ENCODE measurements around the gene KRT75. TPM values are rescaled to one million over a fixed set of nuclear protein-coding genes. Genes with fewer than 3 reads are reported as not detected.

Gene KRT75
- total and polyA plus RNA-seq, 7 experiments from 2014 or later = not detected

- Mint-ChIP-seq H3K4me3 (no peak overlapping the region), H3K27me3 (peaks cover 5 to 38% (median 14%) of the 10 kb centered on the region in 5 donors), H3K36me3 (no peaks in the 10 kb centered on the region), H3K4me1 (peaks cover 0 to 10% (median 0%) of the 10 kb centered on the region in 7 donors), H3K9me3 (no peaks in the 10 kb centered on the region), H3K27ac (no peak overlapping the region)
- no peaks in the 10 kb centered on the region for H3K9me3 ChIP-seq (ENCODE audit: control insufficient read depth in 2 of 3, low read length in 3 of 3)
- DNase-seq (no peak), ATAC-seq (peak; percentile 60)
- no peak overlapping the region for H3K27ac ChIP-seq (ENCODE audit: low read depth, low read length)
- no peak overlapping the region for H3K4me3 ChIP-seq (ENCODE audit: low read length)
- intact Hi-C loops (cut with micrococcal nuclease) = no loop called here
- POLR2A ChIA-PET = no interaction called here
- H3K27me3 ChIP-seq (ENCODE audit: control insufficient read depth in 2 of 2, insufficient read depth in 2 of 2, low read length in 2 of 2) = no peaks in the 10 kb centered on the region
- no peaks in the 10 kb centered on the region for H3K36me3 ChIP-seq (ENCODE audit: control insufficient read depth in 2 of 3, insufficient read depth in 3 of 3, low read length in 3 of 3)
- H3K4me1 ChIP-seq (ENCODE audit: control insufficient read depth in 2 of 2, insufficient read depth in 2 of 2, low read length in 2 of 2) = no peaks in the 10 kb centered on the region
- CTCF ChIA-PET = no interaction called here
These were observed 12.3 kb upstream of the KRT75 start for GRCh38 chr12:52446367-52447045.

- ATAC-seq = no peak
- POLR2A ChIA-PET = no interaction called here
- no peaks in the 10 kb centered on the region for H3K9me3 ChIP-seq (ENCODE audit: control insufficient read depth in 2 of 3, low read length in 3 of 3)
- CTCF ChIA-PET = no interaction called here
- no peak for DNase-seq
- H3K27me3 Mint-ChIP-seq = peaks cover 5 to 42% (median 20%) of the 10 kb centered on the region in 5 donors
- peaks cover 0 to 10% (median 0%) of the 10 kb centered on the region in 7 donors for H3K4me1 Mint-ChIP-seq
- no peak overlapping the region for H3K4me3 ChIP-seq (ENCODE audit: low read length)
- no peaks in the 10 kb centered on the region for H3K27me3 ChIP-seq (ENCODE audit: control insufficient read depth in 2 of 2, insufficient read depth in 2 of 2, low read length in 2 of 2)
- H3K4me3 Mint-ChIP-seq = no peak overlapping the region
- no peaks in the 10 kb centered on the region for H3K9me3 Mint-ChIP-seq
- no peaks in the 10 kb centered on the region for H3K36me3 ChIP-seq (ENCODE audit: control insufficient read depth in 2 of 3, insufficient read depth in 3 of 3, low read length in 3 of 3)
- no peaks in the 10 kb centered on the region for H3K36me3 Mint-ChIP-seq
- H3K27ac ChIP-seq (ENCODE audit: low read depth, low read length) = no peak overlapping the region
- no peak overlapping the region for H3K27ac Mint-ChIP-seq
- no peaks in the 10 kb centered on the region for H3K4me1 ChIP-seq (ENCODE audit: control insufficient read depth in 2 of 2, insufficient read depth in 2 of 2, low read length in 2 of 2)
- intact Hi-C loops (cut with micrococcal nuclease) = no loop called here
These were observed 11.7 kb upstream of the KRT75 start for GRCh38 chr12:52445876-52446275.

GRCh38 chr12:52444647-52445595 lies 10.8 kb upstream of the KRT75 start:
- H3K27ac Mint-ChIP-seq = no peak overlapping the region
- Histone ChIP-seq H3K27ac (ENCODE audit: low read depth, low read length) (no peak overlapping the region), H3K4me1 (ENCODE audit: control insufficient read depth in 2 of 2, insufficient read depth in 2 of 2, low read length in 2 of 2) (no peaks in the 10 kb centered on the region), H3K9me3 (ENCODE audit: control insufficient read depth in 2 of 3, low read length in 3 of 3) (no peaks in the 10 kb centered on the region), H3K27me3 (ENCODE audit: control insufficient read depth in 2 of 2, insufficient read depth in 2 of 2, low read length in 2 of 2) (no peaks in the 10 kb centered on the region), H3K36me3 (ENCODE audit: control insufficient read depth in 2 of 3, insufficient read depth in 3 of 3, low read length in 3 of 3) (no peaks in the 10 kb centered on the region), H3K4me3 (ENCODE audit: low read length) (no peak overlapping the region)
- CTCF ChIA-PET = interaction anchor here (1.0 kb wide), 1 partner anchor 9 kb away, joined by 4 read pairs; no protein-coding TSS in a partner anchor
- peaks cover 0 to 10% (median 0%) of the 10 kb centered on the region in 7 donors for H3K4me1 Mint-ChIP-seq
- peaks cover 5 to 40% (median 21%) of the 10 kb centered on the region in 5 donors for H3K27me3 Mint-ChIP-seq
- ATAC-seq (no peak), DNase-seq (no peak)
- H3K9me3 Mint-ChIP-seq = no peaks in the 10 kb centered on the region
- no peaks in the 10 kb centered on the region for H3K36me3 Mint-ChIP-seq
- H3K4me3 Mint-ChIP-seq = no peak overlapping the region
- intact Hi-C loops (cut with micrococcal nuclease) = no loop called here
- POLR2A ChIA-PET = no interaction called here

- intact Hi-C loops (cut with micrococcal nuclease) = no loop called here
- no peak overlapping the region for H3K27ac ChIP-seq (ENCODE audit: low read depth, low read length)
- H3K4me3 ChIP-seq (ENCODE audit: low read length) = no peak overlapping the region
- no peak overlapping the region for H3K27ac Mint-ChIP-seq
- no peaks in the 10 kb centered on the region for H3K9me3 Mint-ChIP-seq
- ChIA-PET CTCF (no interaction called here), POLR2A (no interaction called here)
- no peaks in the 10 kb centered on the region for H3K27me3 ChIP-seq (ENCODE audit: control insufficient read depth in 2 of 2, insufficient read depth in 2 of 2, low read length in 2 of 2)
- H3K4me1 Mint-ChIP-seq = peaks cover 0 to 10% (median 0%) of the 10 kb centered on the region in 7 donors
- no peaks in the 10 kb centered on the region for H3K9me3 ChIP-seq (ENCODE audit: control insufficient read depth in 2 of 3, low read length in 3 of 3)
- ATAC-seq = no peak
- H3K4me1 ChIP-seq (ENCODE audit: control insufficient read depth in 2 of 2, insufficient read depth in 2 of 2, low read length in 2 of 2) = no peaks in the 10 kb centered on the region
- no peaks in the 10 kb centered on the region for H3K36me3 ChIP-seq (ENCODE audit: control insufficient read depth in 2 of 3, insufficient read depth in 3 of 3, low read length in 3 of 3)
- H3K27me3 Mint-ChIP-seq = peaks cover 5 to 40% (median 21%) of the 10 kb centered on the region in 5 donors
- no peak overlapping the region for H3K4me3 Mint-ChIP-seq
- H3K36me3 Mint-ChIP-seq = no peaks in the 10 kb centered on the region
- DNase-seq = no peak
These were observed 9.8 kb upstream of the KRT75 start for GRCh38 chr12:52443966-52444365.

- Histone ChIP-seq H3K27ac (ENCODE audit: low read depth, low read length) (no peak overlapping the region), H3K4me3 (ENCODE audit: low read length) (no peak overlapping the region), H3K4me1 (ENCODE audit: control insufficient read depth in 2 of 2, insufficient read depth in 2 of 2, low read length in 2 of 2) (no peaks in the 10 kb centered on the region), H3K27me3 (ENCODE audit: control insufficient read depth in 2 of 2, insufficient read depth in 2 of 2, low read length in 2 of 2) (no peaks in the 10 kb centered on the region), H3K36me3 (ENCODE audit: control insufficient read depth in 2 of 3, insufficient read depth in 3 of 3, low read length in 3 of 3) (no peaks in the 10 kb centered on the region), H3K9me3 (ENCODE audit: control insufficient read depth in 2 of 3, low read length in 3 of 3) (no peaks in the 10 kb centered on the region)
- ChIA-PET POLR2A (no interaction called here), CTCF (no interaction called here)
- Mint-ChIP-seq H3K27ac (no peak overlapping the region), H3K36me3 (no peaks in the 10 kb centered on the region), H3K4me1 (peaks cover 0 to 4% (median 0%) of the 10 kb centered on the region in 7 donors), H3K4me3 (no peak overlapping the region), H3K9me3 (no peaks in the 10 kb centered on the region), H3K27me3 (peaks cover 5 to 38% (median 21%) of the 10 kb centered on the region in 5 donors)
- no peak for ATAC-seq
- intact Hi-C loops (cut with micrococcal nuclease) = no loop called here
- DNase-seq = no peak
These were observed 8.5 kb upstream of the KRT75 start for GRCh38 chr12:52442600-52443061.

GRCh38 chr12:52441320-52441911 lies 7.2 kb upstream of the KRT75 start:
- Mint-ChIP-seq H3K4me1 (peaks cover 0 to 2% (median 0%) of the 10 kb centered on the region in 7 donors), H3K4me3 (no peak overlapping the region), H3K27ac (no peak overlapping the region), H3K9me3 (no peaks in the 10 kb centered on the region), H3K36me3 (no peaks in the 10 kb centered on the region), H3K27me3 (peaks cover 13 to 43% (median 30%) of the 10 kb centered on the region in 5 donors)
- ATAC-seq (no peak), DNase-seq (no peak)
- H3K27me3 ChIP-seq (ENCODE audit: control insufficient read depth in 2 of 2, insufficient read depth in 2 of 2, low read length in 2 of 2) = no peaks in the 10 kb centered on the region
- no peak overlapping the region for H3K4me3 ChIP-seq (ENCODE audit: low read length)
- H3K9me3 ChIP-seq (ENCODE audit: control insufficient read depth in 2 of 3, low read length in 3 of 3) = no peaks in the 10 kb centered on the region
- no peaks in the 10 kb centered on the region for H3K36me3 ChIP-seq (ENCODE audit: control insufficient read depth in 2 of 3, insufficient read depth in 3 of 3, low read length in 3 of 3)
- intact Hi-C loops (cut with micrococcal nuclease) = no loop called here
- ChIA-PET POLR2A (no interaction called here), CTCF (no interaction called here)
- no peak overlapping the region for H3K27ac ChIP-seq (ENCODE audit: low read depth, low read length)
- H3K4me1 ChIP-seq (ENCODE audit: control insufficient read depth in 2 of 2, insufficient read depth in 2 of 2, low read length in 2 of 2) = no peaks in the 10 kb centered on the region
